Measurements from ENCODE around the gene ISYNA1. TPM values are rescaled to one million over a fixed set of nuclear protein-coding genes. Genes with fewer than 3 reads are reported as not detected.
A peak's percentile ranks its signal among the peaks of the same experiment; 100 is the strongest.

The ISYNA1 gene
- polyA plus RNA-seq, 2 donors: 17.5 to 42.7 TPM

DNA sequence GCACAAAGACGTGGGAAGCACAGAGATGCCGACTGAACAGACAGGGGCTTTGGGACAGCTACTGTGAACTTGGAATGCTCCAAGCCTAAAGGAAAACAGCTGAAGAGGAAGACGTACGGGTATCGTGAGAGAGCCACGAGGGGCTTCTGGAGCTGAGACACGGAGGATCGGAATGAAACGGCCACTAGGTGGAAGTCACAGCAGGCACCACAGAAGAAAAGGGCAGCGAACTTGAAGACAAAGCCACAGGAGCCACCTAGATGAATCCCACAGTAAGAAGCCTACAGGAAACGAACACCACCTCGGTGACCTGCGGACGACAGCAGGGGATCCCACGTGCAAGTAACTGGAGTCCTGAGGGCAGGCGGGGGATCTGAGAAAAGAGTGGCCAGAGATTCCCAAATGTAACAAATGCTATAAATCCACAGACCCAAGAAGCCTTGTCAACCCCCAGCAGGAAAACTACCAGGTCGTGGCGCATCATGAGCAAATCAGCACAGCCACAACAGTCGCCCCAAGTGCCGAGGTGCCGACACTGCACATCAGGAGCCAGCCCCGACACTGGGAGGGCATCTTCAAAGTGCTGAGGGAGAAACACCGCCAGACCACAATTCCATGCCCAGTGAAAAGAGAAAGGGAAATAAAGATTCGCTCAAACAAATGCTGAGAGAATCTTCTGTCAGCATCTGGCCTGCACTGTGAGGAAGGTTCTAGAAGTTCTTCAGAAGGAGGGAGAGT is 39.3 kb upstream of the ISYNA1 start:
- Histone ChIP-seq H3K36me3 (ENCODE audit: control insufficient read depth in 2 of 2, insufficient read depth in 2 of 2, low read length in 1 of 2) (peaks cover 0 to 4% of the 10 kb centered on the region in 2 donors), H3K4me3 (ENCODE audit: low read depth in 1 of 2, low read length in 2 of 2) (no peak overlapping the region), H3K27me3 (ENCODE audit: control insufficient read depth in 1 of 2, insufficient read depth in 2 of 2, low read length in 2 of 2) (no peaks in the 10 kb centered on the region), H3K4me1 (ENCODE audit: control insufficient read depth in 2 of 2, insufficient read depth in 2 of 2, low read length in 1 of 2) (peaks cover 14 to 29% of the 10 kb centered on the region in 2 donors), H3K27ac (ENCODE audit: low read depth in 2 of 2, low read length in 1 of 2) (peak overlapping the region in 1 of 2 donors; percentile 17), H3K9me3 (ENCODE audit: control insufficient read depth in 2 of 2, insufficient read depth in 1 of 2, low read depth in 1 of 2, low read length in 1 of 2) (no peaks in the 10 kb centered on the region)
- 83% methylated on average over 24 of the region's 24 CpGs for WGBS, 2 donors

DNA sequence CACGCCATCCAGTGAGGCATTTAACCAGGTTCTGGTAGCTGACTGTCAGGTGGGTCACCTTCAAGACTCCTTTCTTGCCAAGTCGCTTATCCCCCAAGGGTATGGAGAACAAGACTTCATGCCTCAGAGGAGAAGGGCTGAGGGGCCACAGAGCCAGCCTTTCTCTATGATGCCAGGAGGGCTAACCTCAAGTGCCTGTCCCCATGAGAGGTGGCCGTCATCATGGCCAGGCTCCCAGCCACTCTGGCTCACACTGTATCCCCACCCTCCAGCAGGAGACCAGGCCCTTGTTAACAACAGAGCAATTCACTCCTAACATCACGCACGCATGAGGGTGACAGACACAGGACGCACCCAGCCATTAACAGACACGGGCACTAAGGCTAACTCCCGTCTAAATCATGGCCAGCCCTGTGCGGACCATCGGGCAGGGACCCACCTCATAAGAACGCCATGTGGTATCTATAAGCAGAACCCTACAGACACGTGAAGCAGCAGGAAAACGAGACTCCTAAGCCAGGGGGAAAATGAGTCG is 38.6 kb upstream of the ISYNA1 start:
- Histone ChIP-seq H3K27ac (ENCODE audit: low read depth in 2 of 2, low read length in 1 of 2) (no peak overlapping the region), H3K27me3 (ENCODE audit: control insufficient read depth in 1 of 2, insufficient read depth in 2 of 2, low read length in 2 of 2) (no peaks in the 10 kb centered on the region), H3K9me3 (ENCODE audit: control insufficient read depth in 2 of 2, insufficient read depth in 1 of 2, low read depth in 1 of 2, low read length in 1 of 2) (no peaks in the 10 kb centered on the region), H3K4me1 (ENCODE audit: control insufficient read depth in 2 of 2, insufficient read depth in 2 of 2, low read length in 1 of 2) (peaks cover 14 to 29% of the 10 kb centered on the region in 2 donors), H3K4me3 (ENCODE audit: low read depth in 1 of 2, low read length in 2 of 2) (no peak overlapping the region), H3K36me3 (ENCODE audit: control insufficient read depth in 2 of 2, insufficient read depth in 2 of 2, low read length in 1 of 2) (peaks cover 0 to 4% of the 10 kb centered on the region in 2 donors)
- 88 to 90% methylated on average over 14 of the region's 14 CpGs for WGBS, 2 donors

DNA sequence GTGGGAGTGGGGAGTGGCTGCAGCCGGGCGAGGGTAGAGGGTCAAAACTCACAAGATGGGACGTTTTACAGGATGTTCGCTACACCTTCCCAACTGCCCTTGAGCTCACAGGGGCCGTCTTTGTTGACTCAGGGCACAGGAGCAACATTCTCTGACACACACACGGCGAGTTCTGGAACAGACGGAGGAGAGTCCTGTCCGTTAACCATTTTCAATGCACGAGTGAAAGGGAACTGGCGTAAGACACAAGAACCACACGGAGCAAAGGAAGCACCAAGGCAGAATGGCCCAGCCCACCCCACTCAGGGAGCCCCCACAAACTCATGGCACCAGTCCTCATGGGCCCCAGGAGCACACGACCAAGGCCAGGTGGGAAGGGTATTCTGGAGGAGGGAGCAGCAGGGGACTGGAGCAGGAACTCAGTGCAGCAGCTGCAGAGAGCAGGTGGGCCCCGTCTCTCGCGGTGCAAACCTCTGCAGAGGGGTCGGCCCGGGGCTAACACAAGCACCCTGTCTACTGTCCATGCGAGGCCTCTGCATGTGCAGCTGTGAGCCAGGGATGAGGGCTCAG is 37.9 kb upstream of the ISYNA1 start:
- H3K27me3 ChIP-seq (ENCODE audit: control insufficient read depth in 1 of 2, insufficient read depth in 2 of 2, low read length in 2 of 2): no peaks in the 10 kb centered on the region
- H3K9me3 ChIP-seq (ENCODE audit: control insufficient read depth in 2 of 2, insufficient read depth in 1 of 2, low read depth in 1 of 2, low read length in 1 of 2): no peaks in the 10 kb centered on the region
- H3K36me3 ChIP-seq (ENCODE audit: control insufficient read depth in 2 of 2, insufficient read depth in 2 of 2, low read length in 1 of 2): peaks cover 0 to 4% of the 10 kb centered on the region in 2 donors
- H3K4me1 ChIP-seq (ENCODE audit: control insufficient read depth in 2 of 2, insufficient read depth in 2 of 2, low read length in 1 of 2): peaks cover 14 to 29% of the 10 kb centered on the region in 2 donors
- WGBS, 2 donors: 78 to 83% methylated on average over 19 of the region's 19 CpGs
- no peak overlapping the region for H3K4me3 ChIP-seq (ENCODE audit: low read depth in 1 of 2, low read length in 2 of 2)
- H3K27ac ChIP-seq (ENCODE audit: low read depth in 2 of 2, low read length in 1 of 2): peak overlapping the region in 1 of 2 donors; percentile 16

DNA sequence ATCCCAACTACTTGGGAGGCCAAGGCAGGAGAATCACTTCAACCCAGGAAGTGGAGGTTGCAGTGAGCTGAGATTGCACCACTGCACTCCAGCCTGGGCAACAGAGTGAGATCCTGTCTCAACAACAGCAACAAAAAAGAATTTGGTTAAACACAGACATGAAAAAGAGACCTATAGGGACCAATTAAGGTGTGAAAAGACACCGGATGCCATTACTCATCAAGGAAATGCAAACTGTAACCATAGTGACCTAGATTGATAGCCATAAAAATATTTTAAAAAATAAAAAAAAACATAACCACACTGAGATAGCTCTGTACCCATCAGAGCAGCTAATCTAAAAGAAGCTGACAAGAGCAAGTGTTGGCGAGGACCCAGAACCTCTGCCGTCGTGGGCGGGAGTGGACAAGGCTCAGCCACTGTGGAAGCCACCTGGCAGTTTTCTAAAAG is 37.1 kb upstream of the ISYNA1 start:
- Histone ChIP-seq H3K4me3 (ENCODE audit: low read depth in 1 of 2, low read length in 2 of 2) (no peak overlapping the region), H3K4me1 (ENCODE audit: control insufficient read depth in 2 of 2, insufficient read depth in 2 of 2, low read length in 1 of 2) (peaks cover 14 to 25% of the 10 kb centered on the region in 2 donors), H3K27me3 (ENCODE audit: control insufficient read depth in 1 of 2, insufficient read depth in 2 of 2, low read length in 2 of 2) (no peaks in the 10 kb centered on the region), H3K27ac (ENCODE audit: low read depth in 2 of 2, low read length in 1 of 2) (no peak overlapping the region), H3K9me3 (ENCODE audit: control insufficient read depth in 2 of 2, insufficient read depth in 1 of 2, low read depth in 1 of 2, low read length in 1 of 2) (no peaks in the 10 kb centered on the region), H3K36me3 (ENCODE audit: control insufficient read depth in 2 of 2, insufficient read depth in 2 of 2, low read length in 1 of 2) (peaks cover 0 to 9% of the 10 kb centered on the region in 2 donors)
- WGBS, 2 donors: 55 to 62% methylated on average over 5 of the region's 5 CpGs

DNA sequence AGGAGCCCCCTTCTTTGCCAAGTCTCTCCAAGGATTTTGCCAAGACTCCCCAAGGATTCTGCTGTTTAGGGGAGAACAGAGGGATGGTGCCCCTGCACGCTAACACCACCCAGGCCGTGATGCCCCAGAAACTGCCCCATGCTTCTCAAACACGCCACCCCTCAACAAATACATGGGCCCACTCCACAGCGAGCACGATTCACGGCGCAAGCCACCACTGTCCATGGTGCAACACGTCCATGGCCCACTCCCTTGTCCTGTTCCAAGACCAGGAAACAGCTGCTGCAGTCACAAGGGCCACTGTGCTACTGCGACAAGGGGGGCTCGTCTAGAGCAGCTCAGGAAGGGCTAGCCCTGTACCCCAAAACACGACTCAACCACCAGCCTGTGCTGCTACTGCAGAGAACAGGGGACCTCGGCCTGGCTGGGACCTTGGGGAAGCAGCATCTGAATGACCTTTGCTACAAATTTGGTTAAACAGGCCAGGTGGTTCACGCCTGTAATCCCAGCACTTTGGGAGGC is 36.5 kb upstream of the ISYNA1 start:
- no peak overlapping the region for H3K4me3 ChIP-seq (ENCODE audit: low read depth in 1 of 2, low read length in 2 of 2)
- no peaks in the 10 kb centered on the region for H3K9me3 ChIP-seq (ENCODE audit: control insufficient read depth in 2 of 2, insufficient read depth in 1 of 2, low read depth in 1 of 2, low read length in 1 of 2)
- WGBS, 2 donors: 86 to 91% methylated on average over 13 of the region's 13 CpGs
- H3K36me3 ChIP-seq (ENCODE audit: control insufficient read depth in 2 of 2, insufficient read depth in 2 of 2, low read length in 1 of 2): peaks cover 0 to 12% of the 10 kb centered on the region in 2 donors
- H3K27me3 ChIP-seq (ENCODE audit: control insufficient read depth in 1 of 2, insufficient read depth in 2 of 2, low read length in 2 of 2): no peaks in the 10 kb centered on the region
- H3K4me1 ChIP-seq (ENCODE audit: control insufficient read depth in 2 of 2, insufficient read depth in 2 of 2, low read length in 1 of 2): peaks cover 15 to 23% of the 10 kb centered on the region in 2 donors
- peak overlapping the region in 1 of 2 donors; percentile 26 for H3K27ac ChIP-seq (ENCODE audit: low read depth in 2 of 2, low read length in 1 of 2)

DNA sequence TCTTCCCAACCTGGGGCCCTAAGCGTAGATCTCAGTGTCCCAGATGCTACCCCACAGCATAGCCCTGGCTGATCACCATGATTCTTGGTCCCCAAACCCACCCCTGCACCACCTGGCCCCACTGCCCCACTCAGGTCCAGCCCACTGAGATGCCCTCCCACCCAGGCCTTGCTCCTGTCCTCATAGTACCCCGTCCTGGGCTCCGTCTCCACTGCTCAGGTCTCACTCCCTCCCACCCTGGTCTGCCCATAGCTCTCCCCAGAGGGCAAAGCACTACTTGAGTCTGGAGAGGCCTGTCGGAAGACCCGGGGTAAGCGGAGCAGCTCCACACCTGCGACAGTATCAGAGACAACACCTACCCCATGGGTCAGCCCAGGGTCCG is 35.8 kb upstream of the ISYNA1 start:
- Histone ChIP-seq H3K36me3 (ENCODE audit: control insufficient read depth in 2 of 2, insufficient read depth in 2 of 2, low read length in 1 of 2) (peaks cover 0 to 12% of the 10 kb centered on the region in 2 donors), H3K9me3 (ENCODE audit: control insufficient read depth in 2 of 2, insufficient read depth in 1 of 2, low read depth in 1 of 2, low read length in 1 of 2) (no peaks in the 10 kb centered on the region), H3K27me3 (ENCODE audit: control insufficient read depth in 1 of 2, insufficient read depth in 2 of 2, low read length in 2 of 2) (no peaks in the 10 kb centered on the region), H3K27ac (ENCODE audit: low read depth in 2 of 2, low read length in 1 of 2) (peak overlapping the region; percentile 11 to 51), H3K4me1 (ENCODE audit: control insufficient read depth in 2 of 2, insufficient read depth in 2 of 2, low read length in 1 of 2) (peaks cover 13 to 22% of the 10 kb centered on the region in 2 donors), H3K4me3 (ENCODE audit: low read depth in 1 of 2, low read length in 2 of 2) (no peak overlapping the region)
- WGBS, 2 donors: 95% methylated on average over 8 of the region's 8 CpGs

DNA sequence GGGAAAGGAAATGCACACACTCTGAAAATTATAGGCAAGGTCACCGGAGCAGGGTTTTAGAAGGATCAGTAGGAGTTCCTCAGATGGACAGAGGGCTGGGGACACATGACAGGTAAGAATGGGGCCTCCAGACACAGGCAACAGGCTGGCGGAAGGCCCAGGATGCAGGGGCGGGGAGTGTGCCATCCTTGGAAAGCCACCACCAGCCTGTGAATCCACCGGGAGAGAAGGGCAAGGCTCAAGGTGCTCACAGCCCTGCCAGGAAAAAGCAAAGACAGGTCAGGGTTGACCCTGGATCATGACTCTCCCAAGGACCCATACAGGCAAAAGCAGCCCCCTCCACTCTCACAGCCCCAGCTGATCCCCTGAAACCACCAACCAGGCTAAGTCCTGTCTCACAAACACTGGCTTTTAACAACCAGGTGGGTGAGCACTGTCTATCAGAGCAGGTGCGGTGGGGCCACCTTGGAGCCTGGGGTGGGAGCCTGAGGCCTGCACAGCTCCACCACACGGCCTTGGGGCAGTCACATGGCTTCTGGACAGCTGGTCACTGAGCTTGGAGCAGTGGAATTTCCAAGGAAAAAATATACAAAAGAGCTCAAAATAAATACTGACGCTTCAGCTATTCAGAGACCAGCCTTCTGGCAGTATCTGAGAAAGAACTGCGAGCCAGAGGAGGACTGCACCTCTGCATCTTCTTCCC is 35.2 kb upstream of the ISYNA1 start:
- peaks cover 8 to 21% of the 10 kb centered on the region in 2 donors for H3K4me1 ChIP-seq (ENCODE audit: control insufficient read depth in 2 of 2, insufficient read depth in 2 of 2, low read length in 1 of 2)
- H3K4me3 ChIP-seq (ENCODE audit: low read depth in 1 of 2, low read length in 2 of 2): no peak overlapping the region

DNA sequence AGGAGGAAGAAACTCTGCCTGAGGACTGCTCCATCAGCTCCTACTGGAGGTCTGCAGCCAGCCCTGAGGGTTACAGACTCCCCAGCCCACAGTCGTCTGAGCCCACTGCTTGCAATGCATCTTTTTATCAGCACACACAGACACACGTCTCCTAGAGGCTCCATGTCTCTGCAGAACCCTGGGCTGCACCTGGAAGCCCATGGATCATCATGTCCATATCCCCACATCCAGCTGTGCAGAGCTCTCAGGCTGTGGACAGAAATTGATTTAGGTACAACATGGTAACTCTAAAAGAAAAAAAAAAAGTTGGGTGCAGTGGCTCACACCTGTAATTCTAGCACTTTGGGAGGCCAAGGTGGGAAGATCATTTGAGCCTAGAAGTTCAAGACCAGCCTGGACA is 32.9 kb upstream of the ISYNA1 start:
- 60 to 70% methylated on average over 2 of the region's 2 CpGs for WGBS, 2 donors
- H3K9me3 ChIP-seq (ENCODE audit: control insufficient read depth in 2 of 2, insufficient read depth in 1 of 2, low read depth in 1 of 2, low read length in 1 of 2): no peaks in the 10 kb centered on the region
- no peak overlapping the region for H3K4me3 ChIP-seq (ENCODE audit: low read depth in 1 of 2, low read length in 2 of 2)
- H3K27ac ChIP-seq (ENCODE audit: low read depth in 2 of 2, low read length in 1 of 2): no peak overlapping the region
- no peaks in the 10 kb centered on the region for H3K27me3 ChIP-seq (ENCODE audit: control insufficient read depth in 1 of 2, insufficient read depth in 2 of 2, low read length in 2 of 2)
- peaks cover 0 to 17% of the 10 kb centered on the region in 2 donors for H3K36me3 ChIP-seq (ENCODE audit: control insufficient read depth in 2 of 2, insufficient read depth in 2 of 2, low read length in 1 of 2)
- peaks cover 12 to 28% of the 10 kb centered on the region in 2 donors for H3K4me1 ChIP-seq (ENCODE audit: control insufficient read depth in 2 of 2, insufficient read depth in 2 of 2, low read length in 1 of 2)

More for the DNA sequence above, 35.2 kb upstream of the ISYNA1 start:
- Histone ChIP-seq H3K9me3 (ENCODE audit: control insufficient read depth in 2 of 2, insufficient read depth in 1 of 2, low read depth in 1 of 2, low read length in 1 of 2) (no peaks in the 10 kb centered on the region), H3K27me3 (ENCODE audit: control insufficient read depth in 1 of 2, insufficient read depth in 2 of 2, low read length in 2 of 2) (no peaks in the 10 kb centered on the region), H3K36me3 (ENCODE audit: control insufficient read depth in 2 of 2, insufficient read depth in 2 of 2, low read length in 1 of 2) (peaks cover 0 to 12% of the 10 kb centered on the region in 2 donors), H3K27ac (ENCODE audit: low read depth in 2 of 2, low read length in 1 of 2) (peak overlapping the region; percentile 11 to 51)
- WGBS, 2 donors: 74 to 77% methylated on average over 8 of the region's 8 CpGs
